WTC11 (cell line): ENCODE data around the gene WDR81. TPM values are rescaled to one million over a fixed set of nuclear protein-coding genes. Genes with fewer than 3 reads are reported as not detected.
A peak's percentile ranks its signal among the peaks of the same experiment; 100 is the strongest.

Experiments used
- ATAC-seq: fragments of 200-7000 bp; cut with Tn5 transposase; 2 replicates; pipeline ENCODE4 v1.10.0; 2021; ENCODE audit warnings: mild to moderate bottlenecking, moderate library complexity
- CTCF ChIA-PET: fragments of 300-600 bp; sonication (Branson Sonifier 250); formaldehyde crosslinking; loops from one replicate; lab custom pipeline; 2021; ENCODE audit warnings: antibody characterized with exemption; lab: Charles Lee
- POLR2A ChIA-PET: fragments of 350-600 bp; sonication (Branson Sonifier 250); formaldehyde crosslinking; loops from one replicate; lab custom pipeline; 2021; ENCODE audit warnings: antibody characterized with exemption; lab: Charles Lee
- DNase-seq: peaks from one replicate; pipeline ENCODE4 v3.0.0; 2021; ENCODE audit warnings: low spot score
- H3K27ac Mint-ChIP-seq: 2 replicates; pipeline ENCODE4 v1.8.0; 2021; ENCODE audit warnings: mixed read lengths
- H3K27me3 Mint-ChIP-seq: 2 replicates; pipeline ENCODE4 v1.8.0; 2021; ENCODE audit warnings: low read depth, mild to moderate bottlenecking, moderate library complexity, mixed read lengths
- H3K36me3 Mint-ChIP-seq: 2 replicates; pipeline ENCODE4 v1.8.0; 2021; ENCODE audit warnings: mixed read lengths
- H3K4me1 Mint-ChIP-seq: 2 replicates; pipeline ENCODE4 v1.8.0; 2022; ENCODE audit warnings: mixed read lengths
- H3K4me3 Mint-ChIP-seq: 2 replicates; pipeline ENCODE4 v1.8.0; 2021; ENCODE audit warnings: mild to moderate bottlenecking, moderate library complexity, mixed read lengths
- H3K9me3 Mint-ChIP-seq: 2 replicates; pipeline ENCODE4 v1.8.0; 2021; ENCODE audit warnings: mixed read lengths
- ATF6 ChIP-seq: sonication (generic); formaldehyde crosslinking; IDR thresholded peaks from 2 replicates; pipeline ENCODE4 v1.8.1; 2023; ENCODE audit warnings: mild to moderate bottlenecking, missing genetic modification reagents
- CREM ChIP-seq: sonication (generic); formaldehyde crosslinking; IDR thresholded peaks from 2 replicates; pipeline ENCODE4 v1.8.1; 2022; ENCODE audit warnings: mild to moderate bottlenecking, missing genetic modification reagents, moderate library complexity
- FOXK1 ChIP-seq: sonication (generic); formaldehyde crosslinking; IDR thresholded peaks from 2 replicates; pipeline ENCODE4 v1.8.0; 2022; ENCODE audit warnings: mild to moderate bottlenecking, moderate library complexity, missing genetic modification reagents
- FOXP4 ChIP-seq: sonication (generic); formaldehyde crosslinking; IDR thresholded peaks from 2 replicates; pipeline ENCODE4 v1.8.0; 2022; ENCODE audit warnings: mild to moderate bottlenecking, missing genetic modification reagents
- GABPB1 ChIP-seq: sonication (generic); formaldehyde crosslinking; IDR thresholded peaks from 2 replicates; pipeline ENCODE4 v1.8.1; 2023; ENCODE audit warnings: mild to moderate bottlenecking, missing genetic modification reagents
- JUN ChIP-seq: sonication (generic); formaldehyde crosslinking; IDR thresholded peaks from 2 replicates; pipeline ENCODE4 v1.8.0; 2023; ENCODE audit warnings: mild to moderate bottlenecking, missing genetic modification reagents
- MAX ChIP-seq: sonication (generic); formaldehyde crosslinking; IDR thresholded peaks from 2 replicates; pipeline ENCODE4 v1.8.0; 2022; ENCODE audit warnings: mild to moderate bottlenecking, missing genetic modification reagents
- NFYB ChIP-seq: sonication (generic); formaldehyde crosslinking; conservative IDR thresholded peaks from 2 replicates; pipeline ENCODE4 v1.8.0; 2022; ENCODE audit warnings: low read depth, missing genetic modification reagents
- OVOL2 ChIP-seq: fragments of 250-450 bp; sonication (Bioruptor Pico); IDR thresholded peaks from 2 replicates; pipeline ENCODE4 v1.9.0; 2021; ENCODE audit warnings: mild to moderate bottlenecking, borderline replicate concordance
- PRDM15 ChIP-seq: sonication (generic); formaldehyde crosslinking; IDR thresholded peaks from 2 replicates; pipeline ENCODE4 v1.8.0; 2022; ENCODE audit warnings: missing genetic modification reagents
- SP1 ChIP-seq: sonication (generic); formaldehyde crosslinking; conservative IDR thresholded peaks from 2 replicates; pipeline ENCODE4 v1.8.1; 2022; ENCODE audit warnings: missing genetic modification reagents
- TEAD1 ChIP-seq: sonication (generic); formaldehyde crosslinking; IDR thresholded peaks from 2 replicates; pipeline ENCODE4 v1.8.0; 2022; ENCODE audit warnings: mild to moderate bottlenecking, missing genetic modification reagents
- USF2 ChIP-seq: sonication (generic); formaldehyde crosslinking; IDR thresholded peaks from 2 replicates; pipeline ENCODE4 v1.8.1; 2023; ENCODE audit warnings: mild to moderate bottlenecking, missing genetic modification reagents, moderate library complexity
- ZBTB21 ChIP-seq: sonication (generic); formaldehyde crosslinking; IDR thresholded peaks from 2 replicates; pipeline ENCODE4 v1.8.1; 2023; ENCODE audit warnings: mild to moderate bottlenecking, missing genetic modification reagents, borderline replicate concordance
- ZNF219 ChIP-seq: sonication (generic); formaldehyde crosslinking; IDR thresholded peaks from 2 replicates; pipeline ENCODE4 v1.8.0; 2023; ENCODE audit warnings: missing genetic modification reagents, mild to moderate bottlenecking, borderline replicate concordance
- ZNF671 ChIP-seq: fragments of 250-450 bp; sonication (Bioruptor Pico); IDR thresholded peaks from 2 replicates; pipeline ENCODE4 v1.8.0; 2021; ENCODE audit warnings: mild to moderate bottlenecking
- total RNA-seq: library from RNA; stranded (reverse); gene quantifications from 3 replicates; pipeline ENCODE4 v1.2.3, GENCODE V29; 2021
- TF ChIP-seq, protein P1 (sequence below): sonication (generic); formaldehyde crosslinking; IDR thresholded peaks from 2 replicates; pipeline ENCODE4 v1.8.1; 2023; ENCODE audit warnings: mild to moderate bottlenecking, moderate library complexity, missing genetic modification reagents
- TF ChIP-seq, protein P2 (sequence below): sonication (generic); formaldehyde crosslinking; IDR thresholded peaks from 2 replicates; pipeline ENCODE4 v1.8.0; 2023; ENCODE audit warnings: missing genetic modification reagents, mild to moderate bottlenecking, borderline replicate concordance

Gene WDR81
- total RNA-seq, 1 experiment from 2014 or later = 16.4 TPM

DNA sequence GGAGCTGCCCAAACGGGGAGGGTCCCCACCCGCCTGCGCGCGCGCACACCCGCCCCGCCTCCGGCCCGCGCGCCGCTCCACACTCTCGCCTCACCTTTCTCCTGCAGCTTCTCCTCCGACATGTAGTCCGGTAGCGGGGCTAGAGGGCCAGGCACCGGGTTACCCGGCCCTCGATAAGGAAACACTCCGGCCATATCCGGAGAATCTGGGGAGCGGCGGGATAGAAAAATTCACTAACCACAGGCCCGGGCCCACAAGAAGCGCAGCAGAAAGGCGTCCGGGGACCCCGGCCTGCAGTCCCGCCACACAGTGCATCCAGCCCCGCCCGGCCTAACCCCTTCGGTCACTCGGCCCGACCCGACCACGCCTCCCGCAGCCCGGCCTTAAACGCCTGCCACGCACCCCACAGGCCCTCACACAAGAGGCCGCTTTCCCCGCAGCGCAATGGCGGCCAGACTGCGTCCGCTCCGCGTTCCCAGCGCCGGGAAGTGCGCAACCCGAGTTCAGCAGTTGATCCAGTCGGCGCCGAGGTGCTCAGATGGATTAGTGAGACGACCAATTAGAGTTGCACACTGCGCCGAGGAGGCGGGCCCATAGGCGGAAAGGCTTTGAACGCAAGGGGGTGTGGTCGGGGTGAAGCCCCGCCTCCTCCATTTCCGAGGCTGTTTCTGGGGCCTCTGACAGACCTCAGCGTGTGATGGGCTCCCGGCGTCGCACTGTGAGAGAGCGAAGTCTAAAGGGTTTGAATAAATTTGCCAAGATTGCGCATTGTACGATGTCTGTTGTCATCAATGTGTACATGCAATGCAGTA is 39.9 kb upstream of the WDR81 start, which contains the start of gene PRPF8:
Gene PRPF8, minus strand, starts transcription at position 490 of the 812 bp plus-strand sequence. Its CDS starts 296 bp downstream, at position 194.
- peak within 1 kb of the TSS; percentile 95 for H3K4me3 Mint-ChIP-seq
- peaks cover 13% of the 10 kb centered on the region for H3K4me1 Mint-ChIP-seq
- ATAC-seq (peak; percentile 99), DNase-seq (peak; percentile 98)
- no peaks in the 10 kb centered on the region for H3K27me3 Mint-ChIP-seq
- POLR2A ChIA-PET = interaction anchor here (0.6 to 1.7 kb wide), 5 partner anchors 15 to 84 kb away, joined by 3 to 9 read pairs (median 5); partner anchors contain the start of gene RILP
- CTCF ChIA-PET = interaction anchor here (0.6 to 1.4 kb wide), 6 partner anchors 11 to 37 kb away, joined by 3 to 11 read pairs (median 4); partner anchors contain the start of gene RILP
- peak within 1 kb of the TSS; percentile 99 for H3K27ac Mint-ChIP-seq
- no peaks in the 10 kb centered on the region; the same call in 1 of the 2 replicates for H3K9me3 Mint-ChIP-seq
- peaks cover 49% of the 10 kb centered on the region for H3K36me3 Mint-ChIP-seq
- TF ChIP-seq FOXK1 (peak; percentile 56; the same call in 1 of the 2 replicates), CREM (CRISPR knock-in tag) (peak; percentile 52; the same call in 1 of the 2 replicates), OVOL2 (CRISPR knock-in tag) (no peak), NFYB (CRISPR knock-in tag) (peak; percentile 86), TEAD1 (CRISPR knock-in tag) (peak; percentile 71), GABPB1 (CRISPR knock-in tag) (peak; percentile 54; the same call in 1 of the 2 replicates), FOXP4 (CRISPR knock-in tag) (0 out of 2 replicates have a peak, but pooled peaks have one; percentile 20), MAX (CRISPR knock-in tag) (peak; percentile 82), ZBTB21 (CRISPR knock-in tag) (no peak), ATF6 (CRISPR knock-in tag) (no peak), JUN (CRISPR knock-in tag) (peak; percentile 36; the same call in 1 of the 2 replicates), USF2 (CRISPR knock-in tag) (peak; percentile 22; the same call in 1 of the 2 replicates), PRDM15 (CRISPR knock-in tag) (peak; percentile 91), ZNF219 (peak; percentile 28; the same call in 1 of the 2 replicates), SP1 (CRISPR knock-in tag) (peak; percentile 97), ZNF671 (no peak)
- TF ChIP-seq, protein P1, sequence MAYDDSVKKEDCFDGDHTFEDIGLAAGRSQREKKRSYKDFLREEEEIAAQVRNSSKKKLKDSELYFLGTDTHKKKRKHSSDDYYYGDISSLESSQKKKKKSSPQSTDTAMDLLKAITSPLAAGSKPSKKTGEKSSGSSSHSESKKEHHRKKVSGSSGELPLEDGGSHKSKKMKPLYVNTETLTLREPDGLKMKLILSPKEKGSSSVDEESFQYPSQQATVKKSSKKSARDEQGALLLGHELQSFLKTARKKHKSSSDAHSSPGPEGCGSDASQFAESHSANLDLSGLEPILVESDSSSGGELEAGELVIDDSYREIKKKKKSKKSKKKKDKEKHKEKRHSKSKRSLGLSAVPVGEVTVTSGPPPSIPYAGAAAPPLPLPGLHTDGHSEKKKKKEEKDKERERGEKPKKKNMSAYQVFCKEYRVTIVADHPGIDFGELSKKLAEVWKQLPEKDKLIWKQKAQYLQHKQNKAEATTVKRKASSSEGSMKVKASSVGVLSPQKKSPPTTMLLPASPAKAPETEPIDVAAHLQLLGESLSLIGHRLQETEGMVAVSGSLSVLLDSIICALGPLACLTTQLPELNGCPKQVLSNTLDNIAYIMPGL = 0 out of 2 replicates have a peak, but pooled peaks have one; percentile 39
- TF ChIP-seq, protein P2, sequence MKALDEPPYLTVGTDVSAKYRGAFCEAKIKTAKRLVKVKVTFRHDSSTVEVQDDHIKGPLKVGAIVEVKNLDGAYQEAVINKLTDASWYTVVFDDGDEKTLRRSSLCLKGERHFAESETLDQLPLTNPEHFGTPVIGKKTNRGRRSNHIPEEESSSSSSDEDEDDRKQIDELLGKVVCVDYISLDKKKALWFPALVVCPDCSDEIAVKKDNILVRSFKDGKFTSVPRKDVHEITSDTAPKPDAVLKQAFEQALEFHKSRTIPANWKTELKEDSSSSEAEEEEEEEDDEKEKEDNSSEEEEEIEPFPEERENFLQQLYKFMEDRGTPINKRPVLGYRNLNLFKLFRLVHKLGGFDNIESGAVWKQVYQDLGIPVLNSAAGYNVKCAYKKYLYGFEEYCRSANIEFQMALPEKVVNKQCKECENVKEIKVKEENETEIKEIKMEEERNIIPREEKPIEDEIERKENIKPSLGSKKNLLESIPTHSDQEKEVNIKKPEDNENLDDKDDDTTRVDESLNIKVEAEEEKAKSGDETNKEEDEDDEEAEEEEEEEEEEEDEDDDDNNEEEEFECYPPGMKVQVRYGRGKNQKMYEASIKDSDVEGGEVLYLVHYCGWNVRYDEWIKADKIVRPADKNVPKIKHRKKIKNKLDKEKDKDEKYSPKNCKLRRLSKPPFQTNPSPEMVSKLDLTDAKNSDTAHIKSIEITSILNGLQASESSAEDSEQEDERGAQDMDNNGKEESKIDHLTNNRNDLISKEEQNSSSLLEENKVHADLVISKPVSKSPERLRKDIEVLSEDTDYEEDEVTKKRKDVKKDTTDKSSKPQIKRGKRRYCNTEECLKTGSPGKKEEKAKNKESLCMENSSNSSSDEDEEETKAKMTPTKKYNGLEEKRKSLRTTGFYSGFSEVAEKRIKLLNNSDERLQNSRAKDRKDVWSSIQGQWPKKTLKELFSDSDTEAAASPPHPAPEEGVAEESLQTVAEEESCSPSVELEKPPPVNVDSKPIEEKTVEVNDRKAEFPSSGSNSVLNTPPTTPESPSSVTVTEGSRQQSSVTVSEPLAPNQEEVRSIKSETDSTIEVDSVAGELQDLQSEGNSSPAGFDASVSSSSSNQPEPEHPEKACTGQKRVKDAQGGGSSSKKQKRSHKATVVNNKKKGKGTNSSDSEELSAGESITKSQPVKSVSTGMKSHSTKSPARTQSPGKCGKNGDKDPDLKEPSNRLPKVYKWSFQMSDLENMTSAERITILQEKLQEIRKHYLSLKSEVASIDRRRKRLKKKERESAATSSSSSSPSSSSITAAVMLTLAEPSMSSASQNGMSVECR (CRISPR knock-in tag) = peak; percentile 61; the same call in 1 of the 2 replicates
